Activated CD4-positive, alpha-beta T cell treated with anti-CD3 and anti-CD28 coated beads, Interleukin-2, Interleukin-4, amounts not matched to agents 100 ng/mL and 50 ng/mL, durations not matched to agents 16 hours and 8 hours (primary cell): ENCODE data around the gene DCLK1.
"Not testable (repeated sequence)": the region's sequence is repeated elsewhere in the genome, so short reads cannot be mapped to it uniquely, and the experiment has no call there.

Experiments
- DNase-seq: peaks from one replicate; pipeline ENCODE4 v3.0.0-alpha.2; 2020; ENCODE audit warnings: low spot score

The DCLK1 gene

DNA sequence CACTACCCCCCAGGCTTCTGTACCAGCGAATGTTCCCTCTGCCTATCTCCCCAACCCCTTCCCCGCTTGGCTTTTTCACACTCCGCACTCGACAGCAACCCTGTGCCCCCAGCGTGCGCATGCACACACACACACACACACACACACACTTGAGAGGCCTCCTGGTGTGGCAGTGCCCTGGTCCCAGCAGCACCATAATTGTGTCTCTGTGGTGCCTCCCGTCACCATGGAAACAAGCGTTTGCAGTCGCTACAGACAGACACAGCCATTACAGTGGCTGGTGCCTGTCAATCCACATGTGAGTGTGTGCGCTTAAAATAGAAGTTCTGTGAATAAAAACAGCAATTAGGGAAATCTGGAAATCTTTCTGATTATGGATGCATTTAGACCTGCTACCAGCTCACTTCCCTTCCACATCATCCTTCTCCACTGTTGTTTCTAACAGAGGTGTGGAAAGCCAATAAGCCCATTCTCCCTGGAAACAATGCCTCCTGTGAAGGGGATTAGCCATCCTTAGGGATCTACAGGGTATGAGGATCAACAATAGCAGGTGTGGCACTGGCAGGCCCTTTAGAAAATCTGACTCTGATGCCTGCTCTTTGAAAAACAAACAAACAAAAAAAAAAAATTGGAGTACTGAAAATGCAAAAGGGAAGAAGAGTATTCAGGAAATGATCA, 146.3 kb downstream of the DCLK1 start:
- no peak for DNase-seq

DNA sequence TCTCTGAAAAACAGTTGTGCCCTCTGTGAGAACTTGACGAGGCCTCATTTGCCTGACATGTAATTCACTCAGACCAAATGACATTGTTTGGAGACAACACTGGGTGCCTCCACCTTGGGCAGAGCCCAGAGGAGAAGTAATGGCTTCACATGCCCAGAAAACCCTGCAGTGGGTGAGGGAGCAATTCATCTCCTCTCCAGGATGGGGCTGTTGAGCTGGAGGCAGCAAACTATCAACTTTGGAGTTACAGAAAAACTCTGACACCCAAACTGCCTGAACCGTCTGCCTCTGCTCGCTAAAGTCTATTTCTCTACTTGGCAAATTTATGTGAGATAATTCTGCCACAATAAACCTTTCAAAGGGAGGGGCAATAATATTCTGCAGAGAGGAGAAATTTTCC, 146.9 kb downstream of the DCLK1 start:
- no peak for DNase-seq

- not testable (repeated sequence) for DNase-seq
These were observed 147.5 kb downstream of the DCLK1 start for GRCh38 chr13:35983703-35984102.

- DNase-seq: no peak
These were observed 148.0 kb downstream of the DCLK1 start for GRCh38 chr13:35983206-35983605.

- no peak for DNase-seq
These were observed 151.7 kb downstream of the DCLK1 start for GRCh38 chr13:35979361-35979951.

GRCh38 chr13:35978607-35979316, 152.4 kb downstream of the DCLK1 start:
- DNase-seq: peak; percentile 37

DNA sequence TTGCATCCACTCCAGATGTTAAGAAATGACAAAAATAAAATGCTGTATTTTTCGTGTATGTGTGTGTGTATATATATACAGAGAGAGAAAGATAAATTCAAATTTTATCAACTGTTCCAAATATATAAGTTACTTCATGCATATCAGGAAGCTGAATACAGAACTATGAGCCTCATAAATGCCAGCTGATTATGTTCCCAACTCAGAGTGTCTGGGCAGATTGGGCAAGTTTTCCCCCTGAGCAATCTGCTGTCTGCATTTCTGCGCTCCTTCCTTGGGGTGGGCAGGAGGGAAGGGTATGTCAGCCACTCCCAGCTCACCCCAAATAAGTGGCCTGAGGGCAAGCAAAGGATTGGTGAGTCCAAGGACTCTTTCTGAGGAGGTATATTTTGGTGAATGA, 154.1 kb downstream of the DCLK1 start:
- DNase-seq: no peak

DNA sequence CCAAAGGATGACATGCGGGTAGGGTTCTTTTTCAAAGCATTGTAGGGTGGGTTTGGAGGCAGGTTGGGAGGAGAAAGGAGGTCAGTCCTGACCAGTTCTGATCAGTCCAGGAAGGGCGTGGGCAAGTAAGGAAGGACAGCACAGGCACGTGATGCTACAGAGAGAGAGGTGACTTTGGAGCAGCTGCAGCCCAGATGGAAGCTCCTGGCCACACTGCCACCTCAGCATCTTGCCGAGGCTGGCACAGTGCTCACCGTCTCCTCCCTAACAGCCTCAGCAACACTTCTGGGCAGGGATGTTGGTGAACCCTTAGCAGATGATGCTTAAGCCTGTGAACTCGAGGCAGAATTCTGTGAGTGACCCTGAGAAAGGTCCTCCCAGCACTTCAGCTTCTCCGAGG, 155.1 kb downstream of the DCLK1 start:
- no peak for DNase-seq

GRCh38 chr13:35966951-35967350, 164.2 kb downstream of the DCLK1 start:
- DNase-seq: not testable (repeated sequence)

GRCh38 chr13:35966024-35966423, 165.2 kb downstream of the DCLK1 start:
- no peak for DNase-seq

DNA sequence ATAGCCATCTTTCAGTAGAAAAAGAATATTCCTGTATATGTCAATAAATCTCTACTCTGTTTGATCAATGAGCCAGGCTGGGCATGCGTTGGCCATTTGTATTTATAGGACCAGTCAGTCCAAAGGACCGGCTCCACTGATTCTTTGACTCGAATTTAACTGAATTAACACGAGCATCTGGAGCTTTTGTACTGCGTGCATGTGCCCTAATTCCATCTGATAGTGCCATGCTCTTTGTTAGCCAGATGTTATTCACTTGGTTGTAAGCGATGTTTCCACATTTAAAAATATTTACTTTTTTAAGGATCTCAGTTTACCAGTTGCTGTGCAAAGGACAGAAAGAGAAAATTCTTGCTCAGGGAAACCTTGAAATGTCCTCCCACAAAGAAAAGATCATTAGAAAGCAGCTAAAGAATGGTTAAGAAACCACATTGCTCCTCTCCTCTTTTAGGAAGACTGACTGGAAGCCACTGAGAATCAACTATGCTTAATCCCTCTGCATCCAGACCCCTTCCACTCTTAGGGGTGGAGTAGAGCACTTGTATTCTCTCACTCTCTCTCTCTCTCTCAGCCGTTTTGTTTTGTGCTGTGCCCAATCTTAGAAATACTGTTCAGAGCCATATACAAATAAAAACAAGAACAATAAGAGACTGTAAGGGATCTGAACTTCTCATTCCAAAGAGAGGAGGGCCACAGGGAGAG, 165.8 kb downstream of the DCLK1 start:
- DNase-seq: no peak

DNA sequence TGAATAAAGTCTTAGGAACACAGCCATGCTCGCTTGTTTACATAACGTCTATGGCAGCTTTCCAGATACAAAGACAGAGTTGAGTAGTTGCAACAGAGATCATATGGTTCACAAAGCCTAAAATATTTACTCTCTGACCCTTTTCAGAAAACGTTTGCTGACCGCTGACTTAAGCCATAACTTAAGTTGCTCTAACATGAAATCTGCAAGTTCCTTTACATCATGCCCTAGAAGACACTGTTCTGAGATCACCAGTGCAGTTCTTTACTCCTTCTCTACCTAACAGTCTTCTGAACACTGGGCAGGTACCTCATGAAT, 166.4 kb downstream of the DCLK1 start:
- DNase-seq: no peak

DNA sequence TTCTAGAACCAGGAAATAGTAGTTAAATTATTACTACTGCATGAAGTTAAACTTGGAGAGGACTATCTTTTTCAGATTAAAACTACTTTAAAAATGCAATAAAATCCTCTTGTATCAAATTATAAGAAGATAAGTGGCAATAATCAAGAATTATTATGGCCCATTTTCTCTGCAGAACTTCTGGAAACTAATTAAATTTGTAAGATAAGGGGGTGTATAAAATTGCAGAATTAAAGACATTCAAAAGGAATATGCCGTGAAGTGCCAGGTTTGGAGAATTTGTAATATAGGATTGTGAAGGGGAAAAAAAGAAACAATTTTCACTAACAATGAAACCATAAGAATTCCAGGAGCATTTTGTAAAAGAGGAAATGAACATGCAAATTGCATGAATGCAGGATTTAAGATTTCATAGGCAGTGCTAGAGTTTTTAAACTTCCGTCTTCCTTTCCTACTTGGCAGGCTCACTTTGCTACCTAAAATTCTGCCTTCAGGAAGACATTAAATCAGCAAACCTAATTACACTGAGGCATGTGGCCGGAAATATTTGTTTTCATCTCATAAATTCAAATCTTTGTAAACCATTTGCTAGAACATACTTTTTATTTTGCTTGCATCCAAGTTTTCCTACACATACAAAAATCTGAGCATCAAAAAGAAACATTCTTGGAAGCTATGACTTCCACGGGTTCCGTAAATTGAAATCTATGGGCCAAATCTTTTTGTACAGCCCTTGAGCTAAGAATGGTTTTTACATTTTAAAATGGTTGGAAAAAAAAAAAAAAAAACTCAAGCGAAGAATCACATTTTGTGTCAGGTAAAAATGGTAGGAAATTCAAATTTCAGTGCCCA, 166.9 kb downstream of the DCLK1 start:
- no peak for DNase-seq

DNA sequence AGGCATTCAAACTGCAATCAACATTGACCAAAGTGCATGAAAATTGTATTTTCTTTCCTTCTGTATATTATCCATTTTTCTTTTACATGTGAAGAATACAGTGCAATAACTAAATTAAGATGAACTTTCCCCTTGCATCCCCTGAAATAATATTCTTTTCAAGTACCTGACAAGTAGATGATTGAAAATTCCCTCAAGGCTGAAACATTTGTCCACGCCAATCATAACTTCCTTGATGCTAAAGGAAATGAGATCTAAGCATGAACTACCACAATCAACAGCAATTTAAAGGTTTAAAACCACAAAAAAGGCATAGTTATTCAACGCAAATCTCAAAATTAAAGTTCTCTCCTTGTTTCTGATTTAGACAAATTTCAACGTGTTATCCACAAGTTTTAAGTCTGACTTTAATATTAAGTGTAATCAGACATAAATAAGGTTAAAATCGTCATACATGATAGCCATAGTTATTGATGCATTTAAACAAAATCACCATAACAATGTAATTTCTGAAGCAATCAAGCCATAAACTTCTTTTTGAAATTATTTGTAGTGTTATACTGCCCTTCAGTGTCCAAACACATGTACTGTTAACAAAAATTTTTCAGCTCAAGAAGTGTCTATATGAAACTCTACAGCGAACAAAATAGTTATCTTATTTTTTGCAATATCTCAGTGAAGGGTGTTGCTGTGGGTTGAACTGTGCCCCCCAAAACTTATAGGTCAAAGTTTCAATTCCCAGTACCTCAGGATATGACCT, 169.5 kb downstream of the DCLK1 start:
- no peak for DNase-seq

DNA sequence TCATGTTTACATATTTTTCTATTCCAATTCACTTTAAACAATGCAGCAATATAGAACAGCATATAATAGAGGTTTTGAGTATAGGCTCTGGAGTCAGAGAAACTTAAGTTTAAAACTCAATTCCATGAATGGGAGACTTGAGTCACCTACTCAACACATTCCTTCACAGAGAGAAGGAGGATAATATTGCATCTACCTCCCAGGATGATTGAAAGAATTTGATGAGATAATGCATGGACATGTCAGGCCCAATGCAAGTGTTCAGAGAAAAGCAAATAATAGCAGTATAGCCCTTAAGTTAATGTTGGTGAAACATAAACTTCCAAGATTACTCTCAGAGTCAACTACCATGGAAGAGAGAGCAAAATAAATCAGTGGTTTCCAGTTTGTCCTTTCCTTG, 170.2 kb downstream of the DCLK1 start:
- no peak for DNase-seq

GRCh38 chr13:35957996-35958395, 173.2 kb downstream of the DCLK1 start:
- no peak for DNase-seq

GRCh38 chr13:35957241-35957731, 173.9 kb downstream of the DCLK1 start:
- no peak for DNase-seq

GRCh38 chr13:35956074-35956473, 175.1 kb downstream of the DCLK1 start:
- no peak for DNase-seq

DNA sequence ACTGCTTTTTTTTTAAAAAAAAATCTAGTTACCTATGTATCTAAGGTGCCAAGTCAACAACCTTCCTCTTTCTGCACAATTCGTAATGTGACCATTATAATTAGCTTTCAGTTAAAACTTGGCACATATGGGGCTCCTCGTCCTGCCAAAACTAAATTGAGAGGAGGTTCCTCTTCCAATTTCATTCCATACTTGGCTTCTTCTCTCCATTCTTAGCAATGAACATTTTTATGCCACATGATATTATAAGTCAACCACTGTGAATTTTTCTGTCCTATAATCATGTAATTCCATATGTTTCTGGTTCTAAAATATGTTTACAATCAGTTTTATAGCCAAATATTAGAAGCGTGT, 177.0 kb downstream of the DCLK1 start:
- no peak for DNase-seq

- DNase-seq: no peak
These were observed 177.5 kb downstream of the DCLK1 start for GRCh38 chr13:35953537-35954206.

DNA sequence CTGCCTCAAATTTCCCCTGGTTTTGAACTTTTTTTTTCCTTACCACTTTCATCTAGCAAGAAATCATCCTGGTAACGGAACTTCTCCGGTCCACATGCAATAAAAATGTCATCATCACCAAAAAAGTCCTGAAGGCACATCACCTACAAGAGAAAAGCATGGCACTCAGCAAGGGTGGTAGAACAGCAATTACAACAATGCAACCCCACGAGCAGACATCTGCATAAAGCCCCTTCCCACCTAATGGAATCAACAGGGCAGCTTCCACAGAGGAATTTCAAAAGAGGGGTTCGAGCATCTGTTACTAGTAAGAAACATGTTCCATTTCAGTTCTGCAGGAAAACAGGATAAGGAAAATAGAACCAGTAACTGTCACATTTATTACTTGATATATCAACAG, 183.9 kb downstream of the DCLK1 start:
- DNase-seq: no peak
